Ascending aorta (tissue), 2 donors: ENCODE data around the gene DNTTIP2. TPM values are rescaled to one million over a fixed set of nuclear protein-coding genes. Genes with fewer than 3 reads are reported as not detected.

Source experiments
- DNase-seq, 2 donors: peaks; one replicate each; pipeline ENCODE4 v3.0.0-alpha.2; 2019; ENCODE audit warnings: low spot score in 2 of 2
- H3K27ac ChIP-seq, 2 donors: fragments of 200-600 bp; sonication (generic); one replicate each; pipeline ENCODE4 v1.5.1; 2016 to 2017; ENCODE audit warnings: mild to moderate bottlenecking in 1 of 2
- H3K27me3 ChIP-seq: fragments of 200-600 bp; sonication (generic); one replicate; pipeline ENCODE4 v1.5.1; 2017
- H3K36me3 ChIP-seq, 2 donors: fragments of 200-600 bp; sonication (generic); one replicate each; pipeline ENCODE4 v1.5.1; 2016
- H3K4me1 ChIP-seq, 2 donors: fragments of 200-600 bp; sonication (generic); one replicate each; pipeline ENCODE4 v1.5.1; 2016 to 2017; ENCODE audit warnings: mild to moderate bottlenecking in 1 of 2
- H3K4me3 ChIP-seq, 2 donors: fragments of 200-600 bp; sonication (generic); one replicate each; pipeline ENCODE4 v1.5.1; 2016 to 2017; ENCODE audit warnings: mild to moderate bottlenecking in 1 of 2
- H3K9me3 ChIP-seq, 2 donors: fragments of 200-600 bp; sonication (generic); one replicate each; pipeline ENCODE4 v1.5.1; 2016
- CTCF ChIP-seq, 3 experiments: fragments of 200-600 bp in 2 of 3; fragments of 450-650 bp in 1 of 3; sonication (generic) in 2 of 3; IDR thresholded peaks; one replicate each; pipeline ENCODE4 v1.5.1; 2016 to 2019; ENCODE audit warnings: antibody characterized with exemption in 3 of 3, mild to moderate bottlenecking in 1 of 3, moderate library complexity in 1 of 3
- intact Hi-C: fragments of 100-400 bp; cut with DNase I; formaldehyde crosslinking; loops from one replicate; pipeline ENCODE4 v1.15.1; 2023
- total RNA-seq: library from RNA; depleted of rRNA; stranded (reverse); fragments of >200 nt; gene quantifications from one replicate; pipeline ENCODE4 v1.1.0, GENCODE V29; 2016

DNTTIP2 gene
- total RNA-seq, 1 donor from 2014 or later: 27.1 TPM

GRCh38 chr1:93909146-93910050 is 30.4 kb upstream of the DNTTIP2 start, which contains the start of gene GCLM:
Gene GCLM (minus strand): TSS chr1:93909430. CDS start chr1:93909163, 267 bp downstream.
- DNase-seq: peak; percentile 79 to 97
- no peaks in the 10 kb centered on the region for H3K36me3 ChIP-seq
- TF ChIP-seq CTCF (IDR thresholded peaks at IDR 0.05): peak; percentile 67 to 95 (median 80)
- intact Hi-C loops: loop anchor here (1.0 to 10.0 kb wide), 5 partner anchors 30 to 729 kb away; partner anchors contain the start of genes ARHGAP29, CCDC18, DNTTIP2 and TMED5
- no peaks in the 10 kb centered on the region for H3K27me3 ChIP-seq
- peaks cover 0 to 7% of the 10 kb centered on the region in 2 donors for H3K4me1 ChIP-seq
- H3K27ac ChIP-seq: peak within 1 kb of the TSS; percentile 82 to 89
- H3K4me3 ChIP-seq: peak within 1 kb of the TSS; percentile 92 to 96
- H3K9me3 ChIP-seq: no peaks in the 10 kb centered on the region

- no peak for TF ChIP-seq CTCF (IDR thresholded peaks at IDR 0.05)
- H3K4me1 ChIP-seq: peaks cover 0 to 7% of the 10 kb centered on the region in 2 donors
- intact Hi-C loops: loop anchor here (1.0 to 10.0 kb wide), 5 partner anchors 29 to 728 kb away; partner anchors contain the start of genes ARHGAP29, CCDC18, DNTTIP2 and TMED5
- DNase-seq: peak in 1 of 2 donors; percentile 66
- peak overlapping the region; percentile 82 to 89 for H3K27ac ChIP-seq
- H3K36me3 ChIP-seq: no peaks in the 10 kb centered on the region
- H3K9me3 ChIP-seq: no peaks in the 10 kb centered on the region
- H3K27me3 ChIP-seq: no peaks in the 10 kb centered on the region
- H3K4me3 ChIP-seq: peak overlapping the region; percentile 92 to 96
These were observed 29.6 kb upstream of the DNTTIP2 start for GRCh38 chr1:93908394-93909145.

- no peak overlapping the region for H3K27ac ChIP-seq
- H3K27me3 ChIP-seq: no peaks in the 10 kb centered on the region
- peak overlapping the region; percentile 92 to 96 for H3K4me3 ChIP-seq
- H3K4me1 ChIP-seq: peaks cover 0 to 7% of the 10 kb centered on the region in 2 donors
- no peaks in the 10 kb centered on the region for H3K36me3 ChIP-seq
- intact Hi-C loops: loop anchor here (2.0 to 10.0 kb wide), 4 partner anchors 61 to 727 kb away; partner anchors contain the start of genes ARHGAP29, CCDC18 and TMED5
- no peaks in the 10 kb centered on the region for H3K9me3 ChIP-seq
- DNase-seq: no peak
- TF ChIP-seq CTCF (IDR thresholded peaks at IDR 0.05): no peak
These were observed 28.7 kb upstream of the DNTTIP2 start for GRCh38 chr1:93907718-93908117.

GRCh38 chr1:93906480-93906879 is 27.5 kb upstream of the DNTTIP2 start:
- H3K36me3 ChIP-seq: no peaks in the 10 kb centered on the region
- no peaks in the 10 kb centered on the region for H3K27me3 ChIP-seq

More at GRCh38 chr1:93906480-93906879, 27.5 kb upstream of the DNTTIP2 start:
- Histone ChIP-seq H3K4me3 (no peak overlapping the region), H3K27ac (no peak overlapping the region), H3K9me3 (no peaks in the 10 kb centered on the region), H3K4me1 (peaks cover 0 to 7% of the 10 kb centered on the region in 2 donors)
- DNase-seq: no peak
- TF ChIP-seq CTCF (IDR thresholded peaks at IDR 0.05): no peak
- intact Hi-C loops: loop anchor here (10.0 kb wide), 1 partner anchor 428 kb away; no protein-coding TSS in a partner anchor
